ENCODE measurements around the gene RAB22A.

DNA sequence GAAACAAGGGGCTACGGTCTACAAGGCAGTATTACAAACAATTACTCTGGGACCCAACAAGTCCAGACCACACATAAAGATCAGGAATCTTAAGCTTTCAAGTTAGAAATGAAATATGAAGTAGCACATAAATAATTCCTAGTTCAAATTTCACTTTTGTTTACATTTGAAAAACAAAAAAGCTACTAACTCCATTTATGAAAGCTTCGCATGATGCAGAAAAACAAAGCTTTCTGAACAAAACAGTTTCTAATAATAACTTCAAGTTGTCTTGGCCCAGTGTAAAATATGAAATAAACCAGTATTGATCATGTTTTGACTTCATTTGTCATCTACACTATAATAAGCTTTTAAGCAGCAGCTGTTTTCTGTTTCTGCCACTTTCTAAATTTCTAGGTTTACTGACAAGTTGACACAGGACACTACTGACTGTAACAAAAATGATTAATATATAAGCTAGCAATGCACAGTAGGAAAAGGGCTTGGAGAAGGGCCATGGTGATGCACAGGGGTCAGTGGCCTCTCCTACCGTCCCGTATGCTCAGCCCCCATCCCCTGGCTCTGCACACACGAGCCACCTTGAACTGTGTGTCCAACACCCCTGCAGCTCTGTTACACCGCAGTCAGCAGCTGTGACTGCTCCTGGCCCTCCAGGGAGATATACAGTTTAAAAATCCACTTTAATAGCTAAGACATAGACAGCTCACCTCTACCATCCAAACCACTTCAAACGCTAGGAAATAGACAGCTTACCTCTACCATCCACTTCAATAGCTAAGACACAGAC is 13.3 kb upstream of the RAB22A start:
- TF ChIP-seq, protein P1, sequence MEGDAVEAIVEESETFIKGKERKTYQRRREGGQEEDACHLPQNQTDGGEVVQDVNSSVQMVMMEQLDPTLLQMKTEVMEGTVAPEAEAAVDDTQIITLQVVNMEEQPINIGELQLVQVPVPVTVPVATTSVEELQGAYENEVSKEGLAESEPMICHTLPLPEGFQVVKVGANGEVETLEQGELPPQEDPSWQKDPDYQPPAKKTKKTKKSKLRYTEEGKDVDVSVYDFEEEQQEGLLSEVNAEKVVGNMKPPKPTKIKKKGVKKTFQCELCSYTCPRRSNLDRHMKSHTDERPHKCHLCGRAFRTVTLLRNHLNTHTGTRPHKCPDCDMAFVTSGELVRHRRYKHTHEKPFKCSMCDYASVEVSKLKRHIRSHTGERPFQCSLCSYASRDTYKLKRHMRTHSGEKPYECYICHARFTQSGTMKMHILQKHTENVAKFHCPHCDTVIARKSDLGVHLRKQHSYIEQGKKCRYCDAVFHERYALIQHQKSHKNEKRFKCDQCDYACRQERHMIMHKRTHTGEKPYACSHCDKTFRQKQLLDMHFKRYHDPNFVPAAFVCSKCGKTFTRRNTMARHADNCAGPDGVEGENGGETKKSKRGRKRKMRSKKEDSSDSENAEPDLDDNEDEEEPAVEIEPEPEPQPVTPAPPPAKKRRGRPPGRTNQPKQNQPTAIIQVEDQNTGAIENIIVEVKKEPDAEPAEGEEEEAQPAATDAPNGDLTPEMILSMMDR (IDR thresholded peaks at IDR 0.05; ENCODE audit: borderline replicate concordance, extremely low read depth, low read length, poor library complexity, severe bottlenecking), result no peak
- no peak for TF ChIP-seq EZH2 (IDR thresholded peaks at IDR 0.05; ENCODE audit: borderline replicate concordance, low read depth, low read length, severe bottlenecking)

Data from DND-41 (cell line).